ENCODE results near the gene KRTAP5-3.

KRTAP5-3 gene

DNA sequence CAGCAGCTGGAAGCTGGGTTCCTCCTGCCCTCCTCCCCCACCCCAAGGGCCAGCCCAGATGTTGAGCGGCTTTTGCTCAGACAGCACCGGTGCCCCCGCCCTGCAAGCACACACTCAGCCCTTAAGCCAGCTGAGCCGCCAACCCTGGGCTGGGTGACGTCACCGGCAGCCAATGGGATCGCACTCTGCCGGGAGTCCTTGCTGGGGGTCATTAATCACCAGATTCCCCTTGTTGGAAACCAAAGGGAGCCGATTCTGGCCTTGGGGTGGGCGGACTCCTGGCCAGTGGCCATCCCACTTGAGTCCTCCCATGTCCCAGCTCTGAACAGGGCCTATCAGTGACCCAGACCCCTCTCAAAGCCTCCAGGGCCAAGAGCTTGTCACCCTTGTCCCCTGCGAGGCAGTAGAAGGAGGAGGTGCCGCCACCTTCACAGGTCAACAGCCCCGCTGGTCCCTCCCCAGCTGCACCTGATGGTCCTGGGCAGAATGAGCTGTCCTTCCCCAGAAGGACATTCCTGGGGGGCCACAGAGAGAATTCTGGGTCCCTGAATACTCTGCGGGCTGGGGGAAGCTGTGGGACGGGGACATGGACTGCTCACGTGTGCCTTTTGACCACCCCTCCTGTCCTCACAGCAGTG, 43.6 kb downstream of the KRTAP5-3 start:
- DNase-seq (ENCODE audit: low spot score), result no peak

DNA sequence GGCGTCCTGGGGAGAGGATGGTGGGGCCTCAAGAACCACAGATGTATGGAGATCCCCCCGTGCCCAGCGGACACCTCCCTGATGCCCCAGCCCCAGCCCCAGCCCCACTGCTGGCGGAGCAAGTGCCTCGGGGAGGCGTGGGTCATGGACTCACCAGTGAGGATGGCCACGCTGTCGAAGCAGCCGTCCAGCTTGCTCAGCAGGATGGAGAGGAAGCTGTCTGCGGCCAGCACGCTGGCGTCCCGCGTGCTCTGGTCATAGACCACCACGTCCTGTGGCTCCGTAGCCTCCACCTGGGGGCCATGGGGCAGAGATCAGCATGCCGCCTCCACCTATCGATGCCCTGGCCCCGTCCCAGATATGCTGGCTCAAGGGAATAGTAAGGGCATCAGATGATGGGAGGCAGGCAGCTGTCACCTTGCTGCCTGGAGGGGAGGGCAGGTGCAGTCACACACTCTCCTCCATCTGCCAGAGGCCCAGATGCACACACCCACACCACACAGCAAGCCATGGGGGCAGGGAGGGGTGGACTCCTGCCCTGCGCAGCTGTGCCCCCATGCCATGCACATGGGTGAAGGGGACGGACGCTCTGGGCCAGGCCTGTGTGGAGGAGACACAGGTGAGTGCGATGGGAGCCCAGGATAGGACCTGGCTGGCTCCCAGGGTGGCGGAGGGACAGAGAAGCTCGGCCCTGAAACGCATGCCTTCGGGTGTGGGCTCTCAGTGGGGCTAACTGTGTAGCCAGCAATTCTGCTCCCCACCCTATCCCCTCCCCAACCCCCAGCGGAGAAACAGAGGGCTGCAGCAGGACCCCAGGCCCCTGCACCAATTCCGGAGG, 44.3 kb downstream of the KRTAP5-3 start:
- DNase-seq (ENCODE audit: low spot score), result no peak

DNA sequence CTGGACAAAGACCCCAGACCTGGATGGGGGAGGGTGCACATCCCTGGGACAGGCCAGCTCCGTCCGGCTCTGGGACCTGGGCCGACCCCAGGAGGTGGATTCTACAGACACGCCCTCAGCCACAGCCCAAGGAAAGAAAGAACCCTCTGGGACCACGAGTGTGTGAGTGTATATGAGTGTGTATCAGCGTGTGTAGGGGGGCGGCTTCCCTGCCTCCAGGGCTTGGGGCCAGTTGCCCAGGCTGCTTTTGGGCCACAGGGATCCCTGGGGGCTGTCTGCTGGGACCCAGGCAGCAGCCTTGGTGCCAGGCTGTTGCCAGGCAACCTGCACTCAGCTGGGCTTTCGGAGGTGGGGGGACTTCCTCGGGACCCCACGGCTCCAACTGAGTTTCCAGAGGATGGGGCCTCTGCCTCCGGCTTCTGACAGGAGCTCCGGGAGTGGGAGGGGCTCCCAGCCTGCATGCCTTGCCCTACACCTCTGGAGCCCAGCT, 45.1 kb downstream of the KRTAP5-3 start:
- no peak for DNase-seq (ENCODE audit: low spot score)

DNA sequence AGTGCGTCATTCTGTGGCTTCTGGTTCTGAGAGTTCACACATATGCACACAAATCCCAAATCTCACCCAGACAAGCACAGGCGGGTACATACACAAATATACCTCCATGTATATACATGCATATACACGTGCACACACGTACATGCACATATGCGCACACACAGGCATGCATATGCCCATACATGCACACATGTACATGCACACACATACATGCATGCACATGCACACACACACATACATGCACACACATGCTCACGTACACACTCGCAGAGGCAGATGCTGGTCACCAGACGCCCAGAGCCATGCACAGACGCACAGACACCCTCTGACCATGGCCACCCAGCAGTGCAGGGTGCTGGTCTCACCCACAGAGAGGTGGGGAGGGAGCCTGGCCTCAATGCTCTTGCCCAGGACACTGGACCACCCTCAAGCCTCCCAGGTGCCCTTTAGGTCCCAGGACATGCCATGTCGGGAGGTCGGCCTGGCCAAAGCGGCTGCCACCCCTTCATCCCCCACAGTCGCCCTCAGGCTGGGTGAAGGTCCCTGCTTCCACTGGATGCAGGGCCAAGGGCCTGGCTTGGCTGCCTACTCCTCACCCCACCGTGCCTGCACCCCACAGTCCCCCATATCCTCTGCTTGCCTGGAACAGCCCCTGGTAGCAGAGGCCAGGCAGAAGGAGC, 45.7 kb downstream of the KRTAP5-3 start:
- no peak for DNase-seq (ENCODE audit: low spot score)

DNA sequence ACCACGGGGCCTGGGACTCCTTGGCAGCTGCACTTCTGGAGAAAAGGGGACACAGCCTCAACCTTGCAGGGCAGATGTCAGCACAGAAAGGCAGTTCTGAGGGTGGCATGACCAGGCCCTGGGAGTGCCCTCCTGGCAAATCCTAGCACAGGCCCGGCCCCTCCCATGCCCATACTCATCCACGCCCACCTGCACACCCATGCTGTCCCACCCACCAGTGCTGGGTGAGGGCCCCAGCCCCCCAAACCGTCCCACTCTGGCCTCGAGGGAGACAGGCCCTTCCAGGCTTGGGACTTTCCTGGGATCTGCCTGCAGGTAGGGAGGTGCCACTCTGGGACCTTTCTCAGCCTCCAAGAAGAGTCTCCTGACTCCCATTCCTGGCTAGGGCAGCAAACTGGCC, 46.3 kb downstream of the KRTAP5-3 start:
- DNase-seq (ENCODE audit: low spot score), result no peak

DNA sequence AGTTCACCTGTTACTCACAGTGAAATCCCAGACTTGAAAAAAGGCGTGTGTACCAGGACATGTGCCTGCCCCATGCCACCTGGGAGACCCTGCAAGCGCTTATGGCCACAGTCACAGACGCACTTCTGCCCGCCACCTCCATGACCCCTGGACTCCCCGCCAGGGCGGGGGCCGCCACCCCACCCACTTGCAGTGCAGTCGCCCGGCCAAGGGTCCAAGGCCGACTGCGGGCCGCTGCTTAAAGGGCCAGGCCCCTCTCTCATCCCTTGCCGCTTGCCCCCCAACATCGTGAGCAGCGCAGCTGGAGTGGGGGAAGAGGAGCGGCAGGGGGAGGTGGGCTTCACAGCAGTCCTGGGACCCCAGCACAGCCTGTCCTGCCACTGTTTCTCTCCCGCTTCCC, 47.0 kb downstream of the KRTAP5-3 start:
- no peak for DNase-seq (ENCODE audit: low spot score)

DNA sequence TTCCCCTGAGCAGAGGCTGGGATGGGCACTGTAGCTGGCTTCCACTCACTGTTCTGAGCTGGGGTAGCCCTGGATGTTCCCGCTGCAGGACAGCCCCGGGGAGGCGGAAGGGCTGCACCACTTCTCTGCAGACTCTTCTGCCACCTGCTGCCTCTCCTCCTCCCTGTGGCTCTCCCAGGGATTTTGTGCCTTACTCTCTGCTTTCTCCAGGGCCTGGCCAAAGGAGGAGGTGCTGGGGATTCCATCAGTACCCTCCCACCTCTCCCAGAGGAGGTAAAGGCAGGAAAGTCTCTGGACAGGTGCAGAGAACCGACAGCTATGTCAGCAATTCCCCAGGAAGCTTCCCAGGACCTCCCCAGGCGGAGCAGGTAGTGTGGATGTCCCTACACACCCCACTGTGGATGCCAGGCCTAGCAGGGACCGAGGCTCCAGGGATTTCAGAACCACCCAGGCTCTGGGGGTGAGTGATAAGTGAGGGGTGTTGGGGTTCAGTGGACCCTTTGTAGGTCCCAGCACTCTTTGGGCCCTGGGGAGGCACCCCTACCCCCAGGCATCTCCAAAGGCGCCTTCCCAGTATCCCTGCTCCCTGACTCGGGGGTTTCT, 47.5 kb downstream of the KRTAP5-3 start:
- DNase-seq (ENCODE audit: low spot score), result no peak

DNA sequence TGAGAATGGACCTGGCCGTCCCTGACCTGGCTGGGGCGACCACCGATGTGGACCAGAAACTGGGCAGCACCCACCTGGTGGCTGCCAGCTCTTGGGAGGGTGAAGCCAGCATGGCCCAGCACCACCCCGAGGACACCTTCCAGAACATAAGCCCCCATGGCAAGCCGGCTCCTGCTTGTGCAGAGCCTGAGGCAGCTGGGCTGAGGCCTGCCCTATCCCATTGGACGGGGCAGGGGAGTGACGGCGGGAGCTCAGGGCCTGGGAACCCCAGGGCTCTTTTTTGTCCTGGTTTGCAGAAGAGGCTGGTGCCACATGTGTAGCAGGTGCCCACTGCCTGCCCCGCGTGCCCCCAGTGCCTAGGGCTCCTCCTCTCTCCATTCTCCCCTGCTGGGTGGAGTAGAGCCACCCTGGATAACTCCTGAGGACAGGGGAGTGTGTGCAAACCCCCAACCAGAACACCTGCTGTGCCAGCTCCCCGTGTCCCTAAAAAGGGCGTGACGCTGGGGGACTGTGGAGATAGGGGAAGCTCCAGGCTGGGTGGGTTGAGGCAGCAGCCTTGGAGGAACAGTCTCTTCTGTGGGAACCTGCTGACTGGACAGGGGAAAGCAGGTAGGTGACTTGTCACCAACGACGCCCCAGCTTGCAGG, 48.1 kb downstream of the KRTAP5-3 start:
- DNase-seq (ENCODE audit: low spot score), result no peak

DNA sequence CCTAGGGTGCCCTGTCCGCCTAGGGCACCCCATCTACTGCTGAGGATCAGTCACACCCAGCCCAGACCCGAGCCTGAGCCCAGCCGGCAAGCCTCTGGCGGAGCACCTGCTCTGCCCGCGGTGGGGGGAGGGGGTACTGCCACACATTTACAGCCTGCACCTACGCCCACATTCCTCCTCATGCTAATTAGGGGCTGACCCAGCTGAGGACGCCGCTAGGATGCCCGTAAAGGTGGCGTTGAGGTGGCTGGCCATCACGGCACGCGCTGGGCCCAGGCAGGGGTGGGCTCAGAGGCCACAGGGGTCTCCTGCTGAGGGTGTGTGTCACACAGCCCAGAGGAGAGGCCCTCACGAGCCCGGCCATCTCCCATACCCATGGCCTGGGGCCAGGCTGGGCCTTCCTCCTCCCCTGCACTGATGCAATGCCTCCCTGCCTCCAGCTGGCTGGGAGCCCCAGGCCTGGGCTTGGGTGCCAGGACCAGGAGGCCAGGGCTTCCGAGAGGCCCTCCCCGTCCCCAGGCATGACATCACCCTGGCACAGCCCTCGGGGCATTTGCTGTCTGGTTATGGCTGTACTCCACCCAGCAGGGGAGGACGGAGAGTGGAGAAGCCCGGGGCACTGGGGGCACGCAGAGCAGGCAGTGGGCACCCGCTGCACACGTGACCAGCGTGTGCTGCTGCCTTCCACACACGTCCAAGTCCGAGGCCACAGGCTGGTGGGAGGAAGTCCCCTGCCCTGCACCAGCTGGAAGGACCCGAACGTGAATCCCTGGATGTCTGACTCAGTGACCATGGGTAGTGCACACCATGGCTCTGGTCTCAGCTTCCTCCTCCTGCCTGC, 48.9 kb downstream of the KRTAP5-3 start:
- DNase-seq (ENCODE audit: low spot score), result no peak

DNA sequence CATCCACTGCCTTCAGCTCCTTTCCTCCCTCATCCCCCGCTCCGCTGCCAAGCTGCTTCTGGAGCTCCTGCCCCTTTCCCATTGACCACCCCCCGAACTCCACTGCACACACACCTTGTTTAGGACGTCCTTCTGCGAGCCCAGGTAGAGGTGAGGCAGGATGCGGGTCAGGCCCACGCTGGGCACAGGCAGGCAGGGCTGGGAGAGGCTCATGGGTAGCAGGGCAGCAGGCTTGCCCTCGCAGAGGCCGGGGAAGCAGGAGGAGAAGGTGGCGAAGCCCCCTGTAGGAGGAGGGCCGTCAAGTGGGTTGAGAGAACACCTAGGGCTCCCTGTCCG, 49.5 kb downstream of the KRTAP5-3 start:
- no peak for DNase-seq (ENCODE audit: low spot score)

DNA sequence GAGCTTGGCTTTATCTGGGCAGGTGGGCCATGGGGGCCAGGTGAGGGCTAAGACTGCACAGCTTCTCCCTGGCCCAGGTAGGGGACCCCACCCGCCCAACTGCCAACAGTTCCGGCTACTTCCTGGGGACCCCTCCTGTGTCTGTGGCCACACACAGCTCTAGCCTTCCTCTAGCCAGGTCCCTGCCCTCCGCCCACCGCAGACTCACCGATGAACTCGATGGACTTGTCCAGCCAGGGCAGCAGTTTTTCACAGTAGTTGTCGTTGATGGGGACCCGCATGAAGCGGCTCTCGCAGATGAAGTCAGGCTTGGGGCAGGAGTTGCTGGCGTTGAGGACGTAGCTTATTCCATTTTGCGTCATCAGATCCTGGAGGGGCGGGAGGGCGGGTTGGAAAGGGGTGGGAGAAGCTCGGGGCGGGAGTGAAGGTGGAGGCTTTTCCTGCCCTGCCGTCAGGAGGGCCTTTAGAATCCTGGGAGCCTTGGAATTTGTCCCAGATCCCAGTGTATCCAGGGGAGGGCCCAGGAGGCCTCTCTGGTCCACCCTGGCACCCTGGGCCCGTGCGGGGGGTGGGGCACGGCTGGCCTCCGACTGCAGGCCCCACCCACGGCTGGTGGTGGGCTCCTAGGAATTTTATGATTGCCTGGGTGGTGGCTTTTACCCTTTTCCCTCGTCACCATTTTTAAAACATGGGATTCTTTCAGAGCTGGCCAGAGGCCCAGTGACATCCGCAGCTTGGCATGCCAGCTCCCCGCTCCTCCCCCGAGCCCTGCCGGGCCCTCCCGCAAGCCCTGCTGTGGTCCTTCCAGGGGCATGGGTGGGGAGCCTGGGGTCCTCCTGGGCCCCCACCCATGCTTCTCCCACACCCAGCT, 50.1 kb downstream of the KRTAP5-3 start:
- no peak for DNase-seq (ENCODE audit: low spot score)
